DMS 273 (cell line): ENCODE measurements around the gene PRRG3.

Experiments used
- DNase-seq: peaks from one replicate; lab custom pipeline; 2025; ENCODE audit not compliant: unreplicated experiment; lab: John Stamatoyannopoulos, UW

PRRG3 gene

GRCh38 chrX:151741606-151742005 lies 46.3 kb downstream of the PRRG3 start:
- no peak for DNase-seq

DNA sequence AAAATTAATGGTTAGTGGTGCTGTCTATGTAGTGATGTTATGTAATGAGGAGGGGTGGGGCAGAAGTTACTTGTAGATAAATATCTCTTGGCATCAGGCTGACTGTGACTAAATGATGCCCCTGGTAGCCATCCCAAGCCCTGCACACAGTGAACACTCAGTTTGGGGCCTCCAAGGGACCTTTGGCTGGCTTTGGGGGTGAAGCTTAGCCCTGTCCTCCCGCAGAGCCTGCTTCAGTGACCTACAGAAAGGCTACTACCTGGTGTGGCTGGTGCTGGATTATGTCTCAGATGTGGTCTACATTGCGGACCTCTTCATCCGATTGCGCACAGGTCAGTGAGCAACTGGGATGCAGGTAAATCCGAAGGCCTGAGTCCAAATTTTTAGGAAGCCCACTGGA lies 47.1 kb downstream of the PRRG3 start:
- no peak for DNase-seq

DNA sequence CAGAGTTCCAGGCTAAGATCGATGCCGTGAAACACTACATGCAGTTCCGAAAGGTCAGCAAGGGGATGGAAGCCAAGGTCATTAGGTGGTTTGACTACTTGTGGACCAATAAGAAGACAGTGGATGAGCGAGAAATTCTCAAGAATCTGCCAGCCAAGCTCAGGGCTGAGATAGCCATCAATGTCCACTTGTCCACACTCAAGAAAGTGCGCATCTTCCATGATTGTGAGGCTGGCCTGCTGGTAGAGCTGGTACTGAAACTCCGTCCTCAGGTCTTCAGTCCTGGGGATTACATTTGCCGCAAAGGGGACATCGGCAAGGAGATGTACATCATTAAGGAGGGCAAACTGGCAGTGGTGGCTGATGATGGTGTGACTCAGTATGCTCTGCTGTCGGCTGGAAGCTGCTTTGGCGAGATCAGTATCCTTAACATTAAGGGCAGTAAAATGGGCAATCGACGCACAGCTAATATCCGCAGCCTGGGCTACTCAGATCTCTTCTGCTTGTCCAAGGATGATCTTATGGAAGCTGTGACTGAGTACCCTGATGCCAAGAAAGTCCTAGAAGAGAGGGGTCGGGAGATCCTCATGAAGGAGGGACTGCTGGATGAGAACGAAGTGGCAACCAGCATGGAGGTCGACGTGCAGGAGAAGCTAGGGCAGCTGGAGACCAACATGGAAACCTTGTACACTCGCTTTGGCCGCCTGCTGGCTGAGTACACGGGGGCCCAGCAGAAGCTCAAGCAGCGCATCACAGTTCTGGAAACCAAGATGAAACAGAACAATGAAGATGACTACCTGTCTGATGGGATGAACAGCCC lies 48.6 kb downstream of the PRRG3 start:
- no peak for DNase-seq

- no peak for DNase-seq
Observed at GRCh38 chrX:151745651-151746050, 50.4 kb downstream of the PRRG3 start.

DNA sequence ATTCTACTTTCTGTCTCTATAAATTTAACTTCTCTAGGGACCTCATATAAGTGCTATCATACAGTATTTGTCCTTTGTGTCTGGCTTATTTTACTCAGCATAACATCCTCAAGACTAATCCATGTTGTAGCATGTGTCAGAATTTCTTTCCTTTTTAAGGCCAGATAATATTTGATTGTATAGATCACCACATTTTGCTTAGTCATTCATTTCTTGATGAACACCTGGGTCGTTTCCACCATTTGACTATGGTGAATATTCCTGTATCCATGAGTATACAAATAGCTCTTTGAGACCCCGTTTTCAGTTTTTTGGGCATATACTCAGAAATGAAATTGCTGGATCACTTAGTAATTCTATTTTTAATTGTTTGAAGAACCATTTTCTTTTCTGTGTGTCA lies 51.2 kb downstream of the PRRG3 start:
- no peak for DNase-seq

DNA sequence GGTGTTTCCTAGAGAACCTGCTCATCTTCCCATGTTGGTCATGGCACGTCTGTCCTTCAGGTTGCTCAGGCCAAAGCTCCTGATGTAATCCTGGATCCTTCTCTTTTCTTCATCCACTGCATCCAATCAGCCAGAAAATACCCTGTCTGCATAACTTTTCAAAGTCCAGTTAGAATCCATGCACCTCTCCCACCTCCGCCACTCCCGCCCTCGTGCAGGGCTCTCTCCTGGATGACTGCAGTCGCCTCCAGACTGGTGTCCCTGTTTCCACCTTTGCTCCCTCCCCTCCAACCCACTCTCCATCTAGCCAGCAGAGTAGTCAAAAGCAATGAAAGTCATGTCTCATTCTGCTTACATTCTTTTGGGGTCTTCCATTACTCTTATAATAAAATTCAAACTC lies 55.3 kb downstream of the PRRG3 start:
- no peak for DNase-seq

DNA sequence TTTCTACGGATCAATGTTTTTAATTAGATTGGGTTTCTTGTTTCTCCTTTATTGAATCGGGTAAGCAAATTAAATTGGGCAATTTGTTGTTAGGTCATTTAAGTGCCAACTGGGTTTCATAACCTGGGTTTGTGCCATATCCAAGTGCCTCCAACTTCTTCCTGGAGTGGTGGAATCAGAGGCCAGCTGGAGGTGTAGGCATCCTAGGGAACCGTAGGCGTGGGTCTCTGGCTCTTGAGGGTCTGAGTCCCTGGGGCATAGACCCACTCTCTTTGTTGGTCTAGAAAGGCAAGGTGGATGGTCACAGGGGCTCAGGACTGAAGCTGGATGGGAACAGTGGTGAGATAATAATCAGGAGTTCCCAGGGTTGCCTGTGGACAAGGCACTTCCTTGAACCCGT lies 57.6 kb downstream of the PRRG3 start:
- no peak for DNase-seq

GRCh38 chrX:151753313-151754046 lies 58.2 kb downstream of the PRRG3 start:
- DNase-seq = peak; percentile 83

DNA sequence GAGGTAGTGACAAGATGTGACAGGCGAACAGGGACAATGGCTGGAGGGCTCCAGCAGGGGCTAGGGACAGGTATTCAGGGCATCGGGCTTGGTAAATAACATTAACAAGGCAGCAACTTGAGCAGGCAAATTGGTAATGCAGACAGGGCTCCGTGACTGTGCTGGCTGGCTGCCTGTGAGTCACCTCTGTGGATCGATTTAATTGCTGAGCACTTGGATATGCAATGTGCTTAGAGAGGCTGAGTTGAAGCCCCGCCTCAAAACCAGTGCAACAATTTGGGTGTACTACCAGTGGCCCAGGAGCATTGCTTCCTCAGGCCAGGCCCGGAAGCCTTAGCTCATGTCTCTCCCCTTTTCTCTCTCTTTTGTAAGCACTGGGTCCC lies 58.8 kb downstream of the PRRG3 start:
- DNase-seq = peak; percentile 62

- DNase-seq = peak; percentile 70
Observed at GRCh38 chrX:151754641-151755215, 59.5 kb downstream of the PRRG3 start.
